Rectal smooth muscle tissue (tissue), 1 donor: Measurements from ENCODE around the gene ZYG11B.
"Not testable (repeated sequence)": the region's sequence is repeated elsewhere in the genome, so short reads cannot be mapped to it uniquely, and the experiment has no call there.

Experiments used
- H3K27ac ChIP-seq: one replicate; pipeline ENCODE4 v1.7.0; 2013; ENCODE audit warnings: low read depth, low read length, inconsistent platforms
- H3K27me3 ChIP-seq: one replicate; pipeline ENCODE4 v1.7.0; 2013; ENCODE audit warnings: low read length; ENCODE audit not compliant: control insufficient read depth, insufficient read depth
- H3K36me3 ChIP-seq: one replicate; pipeline ENCODE4 v1.7.0; 2013; ENCODE audit warnings: low read length; ENCODE audit not compliant: control insufficient read depth, insufficient read depth
- H3K4me1 ChIP-seq: one replicate; pipeline ENCODE4 v1.7.0; 2013; ENCODE audit warnings: low read length; ENCODE audit not compliant: control insufficient read depth, insufficient read depth
- H3K4me3 ChIP-seq: one replicate; pipeline ENCODE4 v1.7.0; 2013; ENCODE audit warnings: low read length
- H3K9ac ChIP-seq: one replicate; pipeline ENCODE4 v1.7.0; 2013; ENCODE audit warnings: low read length

ZYG11B gene

DNA sequence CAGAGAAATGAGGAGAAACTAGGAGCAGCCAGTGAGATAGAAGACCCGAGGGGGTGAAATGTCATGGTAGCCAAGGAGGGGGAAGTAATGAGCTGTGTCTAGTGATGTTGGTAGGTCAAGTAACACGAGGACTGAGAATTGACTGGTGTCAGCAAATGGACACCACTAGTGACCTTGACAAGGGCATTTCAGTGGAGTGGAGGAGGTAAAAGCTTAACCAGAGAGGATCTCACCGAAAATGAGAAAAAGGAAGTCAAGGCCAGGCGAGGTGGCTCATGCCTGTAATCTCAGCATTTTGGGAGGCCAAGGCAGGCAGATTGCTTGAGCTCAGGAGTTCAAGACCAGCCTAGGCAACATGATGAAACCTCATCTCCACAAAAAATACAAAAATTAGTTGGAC is 3.0 kb upstream of the ZYG11B start:
- H3K4me1 ChIP-seq: peaks cover 6% of the 10 kb centered on the region
- no peak overlapping the region for H3K27ac ChIP-seq
- H3K4me3 ChIP-seq: no peak overlapping the region
- no peaks in the 10 kb centered on the region for H3K27me3 ChIP-seq
- no peaks in the 10 kb centered on the region for H3K36me3 ChIP-seq
- no peak overlapping the region for H3K9ac ChIP-seq

DNA sequence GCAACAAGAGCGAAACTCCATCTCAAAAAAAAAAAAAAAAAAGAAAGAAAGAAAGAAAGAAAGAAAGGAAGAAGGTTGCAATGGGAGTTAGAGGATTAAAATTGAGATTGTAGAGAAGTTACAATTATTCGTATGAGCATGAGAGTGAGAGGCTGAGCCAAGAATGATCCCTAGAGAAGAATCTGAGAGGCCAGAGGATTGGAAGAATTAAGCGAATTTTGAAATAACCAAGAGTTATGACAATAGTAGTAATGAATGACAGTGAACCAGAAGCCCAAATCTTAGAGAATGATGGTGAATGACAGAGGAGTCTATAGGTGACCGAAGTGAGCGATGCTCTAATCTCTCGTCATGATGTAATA is 369 bp upstream of the ZYG11B start:
- Histone ChIP-seq H3K4me1 (peaks cover 8% of the 10 kb centered on the region), H3K4me3 (peak overlapping the region; percentile 59), H3K9ac (no peak overlapping the region), H3K27me3 (no peaks in the 10 kb centered on the region), H3K27ac (no peak overlapping the region), H3K36me3 (no peaks in the 10 kb centered on the region)

DNA sequence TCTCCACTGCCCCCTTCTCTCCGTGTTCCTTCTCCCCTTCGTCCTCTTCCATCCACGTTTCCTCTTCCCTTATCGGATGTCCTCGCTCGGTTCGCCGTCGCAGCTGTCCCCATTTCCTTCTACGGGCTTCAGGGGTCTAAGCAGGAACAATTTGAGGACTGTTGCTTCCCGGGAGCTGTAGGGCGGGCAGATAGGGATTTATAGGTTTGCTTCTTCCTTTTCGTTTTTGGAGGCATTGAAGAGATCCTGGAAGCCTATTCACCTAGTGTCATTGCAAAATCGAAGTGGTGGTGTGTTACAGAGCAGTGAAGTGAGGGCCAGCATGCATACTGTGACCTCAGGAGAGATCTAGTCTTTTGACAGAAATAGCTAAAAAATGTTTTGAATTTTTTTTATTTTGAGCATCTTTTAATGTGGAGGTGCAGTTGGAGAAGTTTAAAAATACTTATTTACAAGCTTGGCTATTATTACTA is 897 bp downstream of the ZYG11B start:
- Histone ChIP-seq H3K27me3 (no peaks in the 10 kb centered on the region), H3K4me3 (peak overlapping the region; percentile 90), H3K36me3 (no peaks in the 10 kb centered on the region), H3K27ac (peak overlapping the region; percentile 78), H3K9ac (peak overlapping the region; percentile 54), H3K4me1 (peaks cover 8% of the 10 kb centered on the region)

DNA sequence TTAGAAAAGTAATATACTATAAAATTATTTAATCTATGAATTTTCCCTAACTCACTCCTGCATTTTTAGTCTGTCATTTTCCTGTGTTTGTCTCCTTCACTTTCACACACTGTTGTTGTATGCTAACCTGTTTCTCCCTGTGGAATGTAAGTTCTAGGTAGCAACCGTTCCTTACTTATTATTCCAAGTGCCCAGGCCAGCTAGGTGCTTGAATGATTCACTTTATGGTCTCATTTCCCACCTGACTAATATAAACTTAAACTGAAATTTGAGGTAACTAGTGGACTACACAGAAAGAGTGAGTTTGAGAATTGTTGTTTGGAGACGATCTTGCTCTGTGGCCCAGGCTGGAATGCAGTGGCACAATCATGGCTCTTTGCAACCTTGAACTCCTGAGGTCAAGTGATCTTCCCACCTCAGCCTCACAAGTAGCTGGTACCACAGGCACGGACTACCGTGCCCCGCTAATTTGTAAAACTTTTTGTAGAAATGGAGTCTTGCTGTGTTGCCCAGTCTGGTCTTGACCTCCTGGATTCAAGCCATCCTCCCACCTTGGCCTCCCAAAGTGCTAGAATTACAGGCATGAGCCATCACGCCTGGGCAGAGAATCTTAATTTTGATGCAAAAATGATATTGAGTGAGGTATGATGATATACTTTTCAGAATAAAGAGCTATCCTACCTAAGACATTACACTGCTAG is 1.9 kb downstream of the ZYG11B start:
- Histone ChIP-seq H3K27ac (no peak overlapping the region), H3K9ac (no peak overlapping the region), H3K4me1 (peaks cover 8% of the 10 kb centered on the region), H3K36me3 (no peaks in the 10 kb centered on the region), H3K4me3 (peak overlapping the region; percentile 30), H3K27me3 (no peaks in the 10 kb centered on the region)

DNA sequence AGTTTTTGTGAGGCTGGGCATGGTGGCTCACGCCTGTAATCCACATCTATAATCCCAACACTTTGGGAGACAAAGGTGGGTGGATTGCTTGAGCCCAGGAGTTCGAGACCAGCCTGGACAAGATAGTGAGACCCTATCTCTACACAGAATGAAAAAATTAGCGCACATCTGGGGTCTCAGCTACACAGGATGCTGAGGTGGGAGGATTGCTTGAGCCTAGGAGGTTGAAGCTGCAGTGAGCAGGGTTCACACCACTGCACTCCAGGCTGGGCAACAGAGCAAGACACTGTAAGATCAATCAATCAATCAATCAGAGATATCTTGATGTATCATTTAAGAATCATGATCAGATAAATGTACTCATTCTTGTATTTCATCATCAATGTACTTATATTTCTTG is 7.1 kb downstream of the ZYG11B start:
- no peak overlapping the region for H3K27ac ChIP-seq
- H3K9ac ChIP-seq: no peak overlapping the region
- H3K36me3 ChIP-seq: no peaks in the 10 kb centered on the region
- H3K4me3 ChIP-seq: no peak overlapping the region
- no peaks in the 10 kb centered on the region for H3K27me3 ChIP-seq
- peaks cover 2% of the 10 kb centered on the region for H3K4me1 ChIP-seq

DNA sequence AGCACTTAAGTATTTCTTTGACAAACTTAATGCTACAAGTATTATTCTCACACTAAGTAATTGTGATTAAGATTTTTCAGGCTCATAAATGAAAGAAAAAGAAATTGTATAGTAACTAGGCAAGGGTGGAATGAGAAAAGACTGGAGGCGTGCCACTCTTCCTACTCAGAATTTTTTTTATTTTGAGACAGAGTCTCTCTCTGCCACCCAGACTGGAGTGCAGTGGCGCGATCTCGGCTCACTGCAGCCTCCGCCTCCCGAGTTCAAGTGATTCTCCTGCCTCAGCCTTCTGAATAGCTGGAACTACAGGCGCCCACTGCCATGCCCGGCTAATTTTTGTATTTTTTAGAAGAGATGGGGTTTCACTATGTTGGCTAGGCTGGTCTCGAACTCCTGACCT is 9.1 kb downstream of the ZYG11B start:
- not testable (repeated sequence) for H3K36me3 ChIP-seq, H3K4me1 ChIP-seq, H3K27ac ChIP-seq, H3K27me3 ChIP-seq, H3K9ac ChIP-seq, H3K4me3 ChIP-seq

DNA sequence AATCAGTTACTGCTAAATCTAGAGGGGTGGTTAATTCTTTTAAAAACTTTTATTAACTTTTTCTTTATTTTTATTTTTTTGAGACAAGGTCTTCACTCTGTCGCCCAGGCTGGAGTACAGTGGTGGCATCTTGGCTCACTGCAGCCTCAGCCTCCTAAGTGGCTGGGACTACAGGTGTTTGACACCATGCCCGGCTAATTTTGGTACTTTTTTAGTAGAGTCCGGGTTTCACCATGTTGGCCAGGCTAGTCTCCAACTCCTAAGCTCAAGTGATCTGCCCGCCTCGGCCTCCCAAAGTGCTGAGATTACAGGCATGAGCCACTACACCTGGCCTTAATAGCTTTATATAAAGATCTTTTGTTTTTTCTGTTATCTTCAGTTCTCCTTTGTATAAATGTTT is 11.9 kb downstream of the ZYG11B start:
- Histone ChIP-seq H3K4me1 (peaks cover 12% of the 10 kb centered on the region), H3K27ac (no peak overlapping the region), H3K9ac (no peak overlapping the region), H3K36me3 (no peaks in the 10 kb centered on the region), H3K27me3 (no peaks in the 10 kb centered on the region), H3K4me3 (no peak overlapping the region)

DNA sequence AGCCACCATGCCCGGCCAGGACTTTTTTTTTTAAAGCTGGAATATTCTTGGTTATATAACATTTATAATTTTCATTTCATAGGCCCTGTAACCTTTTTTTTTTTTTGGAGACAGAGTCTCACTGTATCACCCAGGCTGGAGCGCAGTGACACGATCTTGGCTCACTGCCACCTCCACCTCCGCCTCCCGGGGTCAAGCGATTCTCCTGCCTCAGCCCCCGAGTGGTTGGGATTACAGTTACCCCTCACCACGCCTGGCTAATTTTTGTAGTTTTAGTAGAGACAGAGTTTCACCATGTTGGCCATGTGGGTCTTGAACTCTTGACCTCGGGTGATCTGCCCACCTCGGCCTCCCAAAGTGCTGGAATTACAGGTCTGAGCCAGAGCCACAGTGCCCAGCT is 12.6 kb downstream of the ZYG11B start:
- no peak overlapping the region for H3K27ac ChIP-seq
- H3K9ac ChIP-seq: no peak overlapping the region
- H3K4me3 ChIP-seq: no peak overlapping the region
- H3K4me1 ChIP-seq: peaks cover 12% of the 10 kb centered on the region
- H3K36me3 ChIP-seq: no peaks in the 10 kb centered on the region
- no peaks in the 10 kb centered on the region for H3K27me3 ChIP-seq

DNA sequence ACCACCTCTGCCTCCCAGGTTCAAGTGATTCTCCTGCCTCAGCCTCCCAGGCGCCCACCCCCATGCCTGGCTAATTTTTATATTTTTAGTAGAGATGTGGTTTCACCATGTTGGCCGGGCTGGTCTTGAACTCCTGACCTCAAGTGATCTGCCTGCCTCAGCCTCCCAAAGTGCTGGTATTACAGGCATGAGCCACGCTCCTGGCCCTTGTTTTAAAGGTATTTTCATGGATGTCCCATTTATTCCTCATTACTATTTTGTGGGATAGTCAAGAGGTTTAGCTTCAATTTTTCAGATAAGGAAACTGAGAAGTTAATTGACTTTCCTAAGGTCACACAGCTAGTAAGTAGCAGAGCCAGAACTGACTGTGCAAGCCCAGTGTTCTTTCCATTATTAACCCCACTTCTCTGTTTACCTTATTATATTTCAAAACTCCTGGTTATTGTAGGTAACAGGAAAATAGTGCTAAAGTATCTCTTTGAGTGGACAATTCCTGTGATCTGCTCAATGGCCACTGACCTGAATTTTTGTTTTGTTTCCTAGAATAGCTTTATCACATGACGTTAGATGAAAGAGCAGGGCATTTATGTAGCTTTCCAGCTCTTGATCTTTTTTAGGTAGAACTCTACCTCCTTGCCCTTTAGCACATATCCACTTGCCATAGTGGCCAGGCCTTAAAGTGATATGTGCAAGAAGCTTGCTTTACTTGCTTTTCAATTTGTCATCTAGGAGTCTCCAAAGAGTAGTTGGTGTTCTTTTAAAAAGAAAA is 13.6 kb downstream of the ZYG11B start:
- Histone ChIP-seq H3K4me3 (no peak overlapping the region), H3K4me1 (peaks cover 12% of the 10 kb centered on the region), H3K27ac (peak overlapping the region; percentile 14), H3K9ac (no peak overlapping the region), H3K36me3 (no peaks in the 10 kb centered on the region), H3K27me3 (no peaks in the 10 kb centered on the region)

DNA sequence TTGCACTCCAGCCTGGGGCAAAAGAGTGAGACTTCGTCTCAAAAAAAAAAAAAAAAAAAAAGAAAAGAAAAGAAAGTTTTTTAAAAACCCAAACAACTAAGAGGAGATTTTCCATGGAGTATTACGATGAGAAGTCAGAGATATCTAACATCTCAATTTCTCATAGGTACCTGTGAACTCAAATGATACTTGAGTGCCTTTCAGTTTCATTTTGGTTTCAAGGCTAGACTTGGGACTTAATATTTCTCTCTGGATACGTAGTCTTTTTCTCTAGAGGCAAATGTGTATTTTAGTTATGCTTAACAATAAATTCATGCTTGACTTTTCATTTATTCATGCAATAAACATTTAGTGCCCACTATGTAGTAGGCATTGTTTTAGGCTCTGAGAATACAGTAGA is 15.0 kb downstream of the ZYG11B start:
- no peak overlapping the region for H3K4me3 ChIP-seq
- peaks cover 12% of the 10 kb centered on the region for H3K4me1 ChIP-seq
- no peak overlapping the region for H3K9ac ChIP-seq
- H3K36me3 ChIP-seq: no peaks in the 10 kb centered on the region
- H3K27ac ChIP-seq: no peak overlapping the region
- no peaks in the 10 kb centered on the region for H3K27me3 ChIP-seq

DNA sequence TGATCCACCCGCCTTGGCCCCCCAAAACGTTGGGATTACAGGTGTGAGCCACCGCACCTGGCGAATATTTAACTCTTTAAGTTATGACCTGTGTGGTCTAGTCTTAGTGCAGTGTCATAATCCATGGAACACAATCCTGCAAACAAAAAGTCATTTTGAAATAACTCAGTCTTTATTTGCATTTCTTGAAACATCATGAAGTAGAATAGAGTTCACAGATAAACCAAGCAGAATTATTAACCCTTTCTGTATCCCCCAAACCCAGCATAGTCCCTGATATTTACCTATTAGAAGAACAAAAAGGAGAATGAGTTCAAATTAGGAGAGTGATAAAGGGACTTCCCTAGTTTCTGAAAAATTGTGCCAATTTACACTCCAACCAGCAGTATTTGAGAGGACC is 19.9 kb downstream of the ZYG11B start:
- H3K27ac ChIP-seq: no peak overlapping the region
- no peaks in the 10 kb centered on the region for H3K27me3 ChIP-seq
- peaks cover 11% of the 10 kb centered on the region for H3K4me1 ChIP-seq
- H3K36me3 ChIP-seq: no peaks in the 10 kb centered on the region
- H3K4me3 ChIP-seq: no peak overlapping the region
- no peak overlapping the region for H3K9ac ChIP-seq

DNA sequence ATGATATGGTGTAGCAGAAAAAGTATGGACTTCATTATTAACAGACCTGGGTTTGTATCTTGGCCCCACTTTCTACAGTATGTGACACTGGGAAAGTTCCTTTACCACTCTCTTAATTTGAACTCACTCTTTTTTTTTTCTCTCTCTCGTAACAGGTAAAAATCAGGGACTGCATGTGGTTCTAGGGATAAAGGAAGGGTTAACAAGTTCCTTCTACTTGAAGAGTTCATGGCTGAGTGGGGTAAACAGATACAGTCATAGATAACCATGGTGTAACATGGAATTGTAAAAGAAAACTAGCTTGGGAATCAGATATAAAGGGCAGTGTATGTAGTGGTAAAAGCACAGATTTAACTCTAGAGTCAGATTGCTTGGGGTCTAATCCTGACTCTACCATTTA is 21.2 kb downstream of the ZYG11B start:
- H3K4me1 ChIP-seq: peaks cover 7% of the 10 kb centered on the region
- no peak overlapping the region for H3K27ac ChIP-seq
- no peak overlapping the region for H3K4me3 ChIP-seq
- H3K27me3 ChIP-seq: no peaks in the 10 kb centered on the region
- H3K9ac ChIP-seq: no peak overlapping the region
- no peaks in the 10 kb centered on the region for H3K36me3 ChIP-seq

DNA sequence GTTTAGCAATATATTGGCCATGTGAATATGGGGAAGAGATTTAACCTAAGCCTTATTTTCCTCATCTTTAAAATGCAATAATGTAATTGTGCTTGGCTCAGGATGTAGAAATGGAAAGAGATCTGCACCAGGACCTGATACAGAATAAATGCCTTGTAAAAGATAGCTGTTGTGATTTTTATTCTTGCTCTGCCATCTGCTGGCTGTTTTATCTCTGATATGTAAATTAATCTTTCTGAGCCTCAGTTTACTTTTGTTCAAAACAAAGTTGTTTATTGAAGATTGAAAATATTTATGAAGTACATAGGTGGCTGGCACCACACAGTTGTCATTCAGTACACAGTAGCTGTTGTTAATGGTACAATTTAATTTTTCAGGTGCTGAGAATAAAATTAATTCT is 21.9 kb downstream of the ZYG11B start:
- peaks cover 7% of the 10 kb centered on the region for H3K4me1 ChIP-seq
- H3K4me3 ChIP-seq: no peak overlapping the region
- H3K27ac ChIP-seq: no peak overlapping the region
- no peaks in the 10 kb centered on the region for H3K27me3 ChIP-seq
- H3K36me3 ChIP-seq: no peaks in the 10 kb centered on the region
- H3K9ac ChIP-seq: no peak overlapping the region
